Skeletal muscle cell (primary cell): ENCODE data around the gene IRS1.

Source experiments
- DNase-seq: peaks from one replicate; pipeline ENCODE4 v3.0.0-alpha.2; 2010; ENCODE audit warnings: low read depth
- H3K4me3 ChIP-seq: 2 replicates; pipeline ENCODE4 v1.5.1; 2011; ENCODE audit warnings: low read depth, mild to moderate bottlenecking, control low read depth, low read length, moderate library complexity

Gene IRS1

GRCh38 chr2:226828191-226828590, 28.6 kb upstream of the IRS1 start:
- H3K4me3 ChIP-seq, result no peak overlapping the region
- DNase-seq, result no peak

- no peak overlapping the region for H3K4me3 ChIP-seq
- DNase-seq, result no peak
These were observed 25.4 kb upstream of the IRS1 start for GRCh38 chr2:226825056-226825455.

GRCh38 chr2:226818930-226819329, 19.3 kb upstream of the IRS1 start:
- H3K4me3 ChIP-seq, result no peak overlapping the region
- no peak for DNase-seq

- no peak overlapping the region for H3K4me3 ChIP-seq
- no peak for DNase-seq
These were observed 13.6 kb upstream of the IRS1 start for GRCh38 chr2:226813148-226813701.

- no peak overlapping the region for H3K4me3 ChIP-seq
- DNase-seq, result no peak
These were observed 3.8 kb upstream of the IRS1 start for GRCh38 chr2:226803410-226803809.

- no peak overlapping the region for H3K4me3 ChIP-seq
- peak; percentile 75 for DNase-seq
These were observed 3.0 kb upstream of the IRS1 start for GRCh38 chr2:226802573-226802972.

- peak overlapping the region; percentile 32 for H3K4me3 ChIP-seq
- DNase-seq, result no peak
These were observed 1.5 kb upstream of the IRS1 start for GRCh38 chr2:226800941-226801784.

GRCh38 chr2:226799976-226800940, 638 bp upstream of the IRS1 start:
- no peak for DNase-seq

GRCh38 chr2:226798422-226799210, 1.0 kb downstream of the IRS1 start:
- DNase-seq, result no peak
- H3K4me3 ChIP-seq, result peak overlapping the region; percentile 73

More at GRCh38 chr2:226799976-226800940, 638 bp upstream of the IRS1 start:
- H3K4me3 ChIP-seq, result peak overlapping the region; percentile 73

GRCh38 chr2:226797989-226798421, 1.6 kb downstream of the IRS1 start:
- H3K4me3 ChIP-seq, result peak overlapping the region; percentile 73
- no peak for DNase-seq

GRCh38 chr2:226797289-226797988, 2.2 kb downstream of the IRS1 start:
- H3K4me3 ChIP-seq, result peak overlapping the region; percentile 73

GRCh38 chr2:226796840-226797288, 2.8 kb downstream of the IRS1 start:
- peak overlapping the region; percentile 73 for H3K4me3 ChIP-seq
- DNase-seq, result no peak

More at GRCh38 chr2:226797289-226797988, 2.2 kb downstream of the IRS1 start:
- DNase-seq, result no peak

- no peak for DNase-seq
- peak overlapping the region; percentile 73 for H3K4me3 ChIP-seq
These were observed 3.4 kb downstream of the IRS1 start for GRCh38 chr2:226796012-226796839.

- peak overlapping the region; percentile 73 for H3K4me3 ChIP-seq
- DNase-seq, result no peak
These were observed 4.2 kb downstream of the IRS1 start for GRCh38 chr2:226795281-226796011.

GRCh38 chr2:226794751-226795171, 4.9 kb downstream of the IRS1 start:
- DNase-seq, result peak; percentile 45
- peak overlapping the region; percentile 73 for H3K4me3 ChIP-seq

- H3K4me3 ChIP-seq, result peak overlapping the region; percentile 73
- no peak for DNase-seq
These were observed 5.4 kb downstream of the IRS1 start for GRCh38 chr2:226794196-226794661.

GRCh38 chr2:226793646-226794045, 6.0 kb downstream of the IRS1 start:
- no peak for DNase-seq
- peak overlapping the region; percentile 73 for H3K4me3 ChIP-seq
